Loucy (cell line): Measurements from ENCODE around the gene RUSC2.
"Not testable (repeated sequence)": the region's sequence is repeated elsewhere in the genome, so short reads cannot be mapped to it uniquely, and the experiment has no call there.

Source experiments
- H2AFZ ChIP-seq: fragments of 200-600 bp; sonication (generic); 2 replicates; pipeline ENCODE4 v1.6.0; 2016; ENCODE audit warnings: antibody characterized with exemption, mild to moderate bottlenecking, low read length, moderate library complexity
- H3F3A ChIP-seq: fragments of 200-600 bp; 2 replicates; pipeline ENCODE4 v1.6.0; 2016; ENCODE audit warnings: antibody characterized with exemption, low read depth, mild to moderate bottlenecking
- H3K27me3 ChIP-seq: fragments of 200-600 bp; sonication (generic); 2 replicates; pipeline ENCODE4 v1.6.1; 2014; ENCODE audit warnings: low read length, mild to moderate bottlenecking; ENCODE audit not compliant: insufficient read depth, poor library complexity, severe bottlenecking
- H3K36me3 ChIP-seq: fragments of 200-600 bp; sonication (generic); 2 replicates; pipeline ENCODE4 v1.6.1; 2016; ENCODE audit warnings: low read length; ENCODE audit not compliant: insufficient read depth
- H3K4me1 ChIP-seq: fragments of 200-600 bp; sonication (generic); 2 replicates; pipeline ENCODE4 v1.5.1; 2014; ENCODE audit warnings: low read length, mild to moderate bottlenecking; ENCODE audit not compliant: insufficient read depth, poor library complexity, severe bottlenecking
- H3K4me2 ChIP-seq: fragments of 200-600 bp; sonication (generic); 2 replicates; pipeline ENCODE4 v1.6.0; 2014; ENCODE audit warnings: antibody characterized with exemption, low read length, low read depth, mild to moderate bottlenecking; ENCODE audit not compliant: poor library complexity, severe bottlenecking
- H3K4me3 ChIP-seq: fragments of 200-600 bp; sonication (generic); 2 replicates; pipeline ENCODE4 v1.5.1; 2014; ENCODE audit warnings: low read length, mild to moderate bottlenecking, mixed read lengths; ENCODE audit not compliant: poor library complexity, severe bottlenecking
- H3K79me2 ChIP-seq: fragments of 200-600 bp; sonication (generic); 2 replicates; pipeline ENCODE4 v1.6.1; 2014; ENCODE audit warnings: low read length; ENCODE audit not compliant: insufficient read depth
- H3K9ac ChIP-seq: fragments of 200-600 bp; sonication (generic); 2 replicates; pipeline ENCODE4 v1.6.0; 2014; ENCODE audit warnings: mild to moderate bottlenecking, low read depth, low read length, moderate library complexity; ENCODE audit not compliant: poor library complexity, severe bottlenecking
- H3K9me2 ChIP-seq: fragments of 200-600 bp; sonication (generic); replicated peaks from 2 replicates; pipeline ENCODE4 v1.6.1; 2016; ENCODE audit warnings: low read depth, low read length, mixed read lengths
- H3K9me3 ChIP-seq: fragments of 200-600 bp; sonication (generic); 2 replicates; pipeline ENCODE4 v1.6.1; 2014; ENCODE audit warnings: mild to moderate bottlenecking, antibody characterized with exemption, low read length, low read depth; ENCODE audit not compliant: insufficient read depth
- H4K20me1 ChIP-seq: fragments of 200-600 bp; sonication (generic); 2 replicates; pipeline ENCODE4 v1.6.0; 2014; ENCODE audit warnings: antibody characterized with exemption, low read length, mild to moderate bottlenecking; ENCODE audit not compliant: insufficient read depth, poor library complexity, severe bottlenecking
- EZH2phosphoT487 ChIP-seq: fragments of 200-600 bp; IDR thresholded peaks from 2 replicates; pipeline ENCODE4 v1.6.1; 2018; ENCODE audit warnings: antibody characterized with exemption, mild to moderate bottlenecking, moderate library complexity, borderline replicate concordance
- TF ChIP-seq, protein P1 (sequence below): fragments of 200-600 bp; sonication (generic); conservative IDR thresholded peaks from 2 replicates; pipeline ENCODE4 v1.5.1; 2014; ENCODE audit warnings: mild to moderate bottlenecking, antibody characterized with exemption, low read length

Gene RUSC2

GRCh38 chr9:35529161-35529823, 39.4 kb downstream of the RUSC2 start:
- TF ChIP-seq EZH2phosphoT487 = no peak
- TF ChIP-seq, protein P1, sequence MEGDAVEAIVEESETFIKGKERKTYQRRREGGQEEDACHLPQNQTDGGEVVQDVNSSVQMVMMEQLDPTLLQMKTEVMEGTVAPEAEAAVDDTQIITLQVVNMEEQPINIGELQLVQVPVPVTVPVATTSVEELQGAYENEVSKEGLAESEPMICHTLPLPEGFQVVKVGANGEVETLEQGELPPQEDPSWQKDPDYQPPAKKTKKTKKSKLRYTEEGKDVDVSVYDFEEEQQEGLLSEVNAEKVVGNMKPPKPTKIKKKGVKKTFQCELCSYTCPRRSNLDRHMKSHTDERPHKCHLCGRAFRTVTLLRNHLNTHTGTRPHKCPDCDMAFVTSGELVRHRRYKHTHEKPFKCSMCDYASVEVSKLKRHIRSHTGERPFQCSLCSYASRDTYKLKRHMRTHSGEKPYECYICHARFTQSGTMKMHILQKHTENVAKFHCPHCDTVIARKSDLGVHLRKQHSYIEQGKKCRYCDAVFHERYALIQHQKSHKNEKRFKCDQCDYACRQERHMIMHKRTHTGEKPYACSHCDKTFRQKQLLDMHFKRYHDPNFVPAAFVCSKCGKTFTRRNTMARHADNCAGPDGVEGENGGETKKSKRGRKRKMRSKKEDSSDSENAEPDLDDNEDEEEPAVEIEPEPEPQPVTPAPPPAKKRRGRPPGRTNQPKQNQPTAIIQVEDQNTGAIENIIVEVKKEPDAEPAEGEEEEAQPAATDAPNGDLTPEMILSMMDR = no peak
- H3F3A ChIP-seq = no peaks in the 10 kb centered on the region

GRCh38 chr9:35533398-35533797, 43.5 kb downstream of the RUSC2 start:
- no peaks in the 10 kb centered on the region for H3F3A ChIP-seq
- H3K79me2 ChIP-seq = no peaks in the 10 kb centered on the region
- no peak overlapping the region for H3K9ac ChIP-seq
- TF ChIP-seq EZH2phosphoT487 = no peak
- TF ChIP-seq, protein P1 = no peak
- no peaks in the 10 kb centered on the region for H4K20me1 ChIP-seq
- no peak overlapping the region for H3K4me3 ChIP-seq
- H3K9me2 ChIP-seq = no peaks in the 10 kb centered on the region
- H2AFZ ChIP-seq = no peak overlapping the region
- H3K4me1 ChIP-seq = no peaks in the 10 kb centered on the region
- H3K4me2 ChIP-seq = no peak overlapping the region
- H3K9me3 ChIP-seq = no peaks in the 10 kb centered on the region
- H3K27me3 ChIP-seq = no peaks in the 10 kb centered on the region
- H3K36me3 ChIP-seq = no peaks in the 10 kb centered on the region

More at GRCh38 chr9:35529161-35529823, 39.4 kb downstream of the RUSC2 start:
- Histone ChIP-seq H4K20me1 (no peaks in the 10 kb centered on the region), H3K79me2 (no peaks in the 10 kb centered on the region), H3K27me3 (no peaks in the 10 kb centered on the region), H2AFZ (no peak overlapping the region), H3K4me2 (no peak overlapping the region), H3K4me3 (no peak overlapping the region), H3K9ac (no peak overlapping the region), H3K4me1 (peaks cover 14% of the 10 kb centered on the region), H3K36me3 (no peaks in the 10 kb centered on the region), H3K9me3 (no peaks in the 10 kb centered on the region), H3K9me2 (no peaks in the 10 kb centered on the region)

- not testable (repeated sequence) for H3K9me3 ChIP-seq, H3K4me3 ChIP-seq, H4K20me1 ChIP-seq, H3K4me2 ChIP-seq, H3K27me3 ChIP-seq, H3F3A ChIP-seq, H3K4me1 ChIP-seq, H3K79me2 ChIP-seq, H3K36me3 ChIP-seq, H2AFZ ChIP-seq, H3K9ac ChIP-seq, H3K9me2 ChIP-seq
These were observed 45.0 kb downstream of the RUSC2 start for GRCh38 chr9:35534921-35535320.

DNA sequence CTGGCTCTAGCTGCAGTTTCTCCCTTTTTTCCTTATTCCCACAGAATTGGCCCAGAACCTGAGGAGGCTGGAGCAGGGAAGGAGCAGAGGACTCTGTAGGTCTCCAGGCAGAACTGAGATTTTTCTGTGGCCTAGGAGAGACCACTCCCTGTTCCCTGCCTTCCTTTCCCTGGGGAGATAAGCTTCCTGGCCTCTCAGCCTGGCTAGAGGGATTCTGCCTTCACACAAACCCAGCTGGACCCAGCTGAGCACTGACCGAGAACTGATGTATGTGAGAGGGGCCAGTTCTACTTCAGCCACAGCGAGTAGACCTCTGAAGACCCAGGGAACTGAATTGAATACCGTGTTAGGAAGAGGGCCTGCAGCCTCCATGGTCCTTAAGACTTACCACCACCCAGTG, 48.0 kb downstream of the RUSC2 start:
- Histone ChIP-seq H3K4me3 (no peak overlapping the region), H3K9me2 (no peaks in the 10 kb centered on the region), H3K27me3 (no peaks in the 10 kb centered on the region), H4K20me1 (no peaks in the 10 kb centered on the region), H3K4me1 (no peaks in the 10 kb centered on the region), H3K9me3 (no peaks in the 10 kb centered on the region), H3K9ac (no peak overlapping the region), H3F3A (no peaks in the 10 kb centered on the region), H3K79me2 (no peaks in the 10 kb centered on the region), H3K36me3 (no peaks in the 10 kb centered on the region), H2AFZ (no peak overlapping the region), H3K4me2 (no peak overlapping the region)
- TF ChIP-seq EZH2phosphoT487 = no peak
- TF ChIP-seq, protein P1 = no peak
